Liver (tissue), 3 donors: ENCODE results near the gene STRADA.

Experiments
- ATF3 ChIP-seq: IDR thresholded peaks from 2 replicates; pipeline ENCODE4 v1.6.1; 2016; ENCODE audit warnings: antibody characterized with exemption
- CTCF ChIP-seq: fragments of 150-350 bp; IDR thresholded peaks from 2 replicates; pipeline ENCODE4 v1.5.1; 2017; ENCODE audit warnings: improper control_type of control experiment, low read depth, low read length; ENCODE audit not compliant: missing input control
- GABPA ChIP-seq, 2 donors: IDR thresholded peaks in 1 of 2; conservative IDR thresholded peaks in 1 of 2; 2 replicates each; pipeline ENCODE4 v1.6.1; 2016; ENCODE audit warnings: antibody characterized with exemption in 2 of 2, mild to moderate bottlenecking in 1 of 2, moderate library complexity in 1 of 2
- HNF4G ChIP-seq: IDR thresholded peaks from 2 replicates; pipeline ENCODE4 v1.6.1; 2016; ENCODE audit warnings: antibody characterized with exemption
- JUND ChIP-seq, 2 donors: IDR thresholded peaks; 2 replicates each; pipeline ENCODE4 v1.6.1; 2016; ENCODE audit warnings: antibody characterized with exemption in 2 of 2
- REST ChIP-seq: IDR thresholded peaks from 2 replicates; pipeline ENCODE4 v1.6.1; 2016; ENCODE audit warnings: antibody characterized with exemption, mild to moderate bottlenecking
- YY1 ChIP-seq: IDR thresholded peaks from 2 replicates; pipeline ENCODE4 v1.6.1; 2016; ENCODE audit warnings: antibody characterized with exemption, mild to moderate bottlenecking
- ZBTB33 ChIP-seq: IDR thresholded peaks from 2 replicates; pipeline ENCODE4 v1.6.1; 2016; ENCODE audit warnings: antibody characterized with exemption
- donor health status: healthy.
- donor health status: healthy.

GRCh38 chr17:63775420-63775819 is 33.8 kb upstream of the STRADA start:
- TF ChIP-seq REST (no peak), CTCF (no peak), GABPA (IDR thresholded peaks at IDR 0.05 in 1 of 2, conservative IDR thresholded peaks at IDR 0.05 in 1 of 2) (no peak), JUND (IDR thresholded peaks at IDR 0.05) (no peak), ZBTB33 (no peak), HNF4G (no peak), YY1 (no peak), ATF3 (no peak)
